HG03045 (cell line): ENCODE measurements around the gene PCNX2.

ENCODE experiments used
- ATAC-seq: cut with Tn5 transposase; IDR thresholded peaks from one replicate; pipeline ENCODE4 v1.9.1; 2021; ENCODE audit warnings: mild to moderate bottlenecking, moderate library complexity; ENCODE audit not compliant: unreplicated experiment

Gene PCNX2

DNA sequence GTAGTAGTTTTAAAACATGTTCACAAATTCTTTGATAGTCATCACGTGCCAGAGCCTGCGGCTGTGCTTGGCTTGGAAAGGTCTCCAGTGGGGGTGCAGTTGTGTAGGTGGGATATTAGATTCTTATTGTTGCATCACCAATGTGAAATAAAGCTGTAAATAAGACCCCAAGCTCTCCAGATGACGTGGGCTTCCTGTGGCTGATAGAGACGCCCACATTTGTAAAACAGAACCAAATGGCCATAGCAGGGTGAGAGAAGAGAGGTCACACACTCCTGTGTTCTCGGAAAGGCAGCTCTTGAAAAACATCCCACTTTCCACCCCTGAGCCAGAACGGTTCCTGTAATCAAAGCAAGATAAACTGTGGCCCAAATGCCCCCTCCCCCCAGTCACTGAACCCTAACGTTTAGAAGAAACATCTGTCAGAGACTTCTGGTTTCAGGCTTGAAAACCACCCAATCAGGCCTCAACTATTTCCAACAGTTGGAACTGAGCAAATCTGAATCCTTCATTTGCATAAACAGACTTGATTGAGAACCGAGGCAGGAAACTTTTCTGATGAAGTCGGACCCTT is 351.8 kb downstream of the PCNX2 start:
- no peak for ATAC-seq

- no peak for ATAC-seq
Measured at GRCh38 chr1:232942413-232943294, 352.9 kb downstream of the PCNX2 start.

DNA sequence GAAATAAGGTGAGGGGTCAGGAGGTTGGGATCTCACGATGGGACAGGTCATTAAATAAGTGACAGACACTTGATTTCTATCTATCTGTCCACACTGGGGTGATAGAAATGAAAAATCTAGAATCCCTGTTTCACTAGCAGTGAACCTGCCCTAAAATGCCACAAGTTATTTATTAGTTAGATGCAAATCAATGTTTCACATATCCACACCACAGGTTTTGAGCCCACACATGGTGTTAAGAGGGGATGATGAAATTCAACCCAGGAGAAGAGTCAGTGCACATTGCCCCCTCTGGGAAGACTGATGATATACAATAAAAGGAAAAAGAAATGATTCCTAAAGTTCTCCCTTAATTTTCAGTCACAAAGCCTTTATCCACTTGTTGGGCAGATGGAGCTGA is 355.3 kb downstream of the PCNX2 start:
- no peak for ATAC-seq

- no peak for ATAC-seq
Measured at GRCh38 chr1:232939748-232940147, 355.8 kb downstream of the PCNX2 start.

DNA sequence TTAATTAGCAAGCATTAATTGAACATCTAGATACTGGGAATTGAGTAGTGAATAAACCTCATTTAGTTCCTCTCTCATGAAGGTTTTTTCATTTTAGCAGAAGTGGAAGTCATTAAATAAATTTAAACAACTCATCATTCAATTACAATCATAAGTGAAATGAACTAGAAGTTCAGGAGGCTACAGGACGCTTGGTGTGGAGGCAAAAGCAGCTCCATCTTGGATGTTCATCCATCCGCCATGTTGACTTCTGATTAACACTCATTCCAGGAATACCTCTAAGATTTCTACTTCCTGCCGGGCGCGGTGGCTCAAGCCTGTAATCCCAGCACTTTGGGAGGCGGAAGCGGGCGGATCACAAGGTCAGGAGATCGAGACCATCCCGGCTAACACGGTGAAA is 356.6 kb downstream of the PCNX2 start:
- no peak for ATAC-seq

- ATAC-seq: no peak
Measured at GRCh38 chr1:232937741-232938375, 357.7 kb downstream of the PCNX2 start.

- ATAC-seq: no peak
Measured at GRCh38 chr1:232936941-232937340, 358.6 kb downstream of the PCNX2 start.
